GM23338 (cell line): ENCODE results near the gene TOLLIP. TPM values are rescaled to one million over a fixed set of nuclear protein-coding genes. Genes with fewer than 3 reads are reported as not detected.

Source experiments
- ATAC-seq: fragments of 200-7000 bp; cut with Tn5 transposase; 3 replicates; pipeline ENCODE4 v1.9.1; 2020
- DNase-seq: peaks from one replicate; pipeline ENCODE4 v3.0.0-alpha.2; 2015; ENCODE audit warnings: low spot score
- H2AFZ ChIP-seq: fragments of 200-600 bp; sonication (generic); 2 replicates; pipeline ENCODE4 v1.8.0; 2016; ENCODE audit warnings: antibody characterized with exemption, mild to moderate bottlenecking, moderate library complexity
- H3F3A ChIP-seq: fragments of 200-600 bp; sonication (generic); replicated peaks from 2 replicates; pipeline ENCODE4 v1.8.0; 2017; ENCODE audit warnings: antibody characterized with exemption, mixed run types, low read depth
- H3K27ac ChIP-seq: fragments of 200-600 bp; sonication (generic); 2 replicates; pipeline ENCODE4 v1.6.1; 2016; ENCODE audit warnings: low read depth
- H3K27me3 ChIP-seq: fragments of 200-600 bp; sonication (generic); 2 replicates; pipeline ENCODE4 v1.8.0; 2016; ENCODE audit warnings: mild to moderate bottlenecking, mixed run types, moderate library complexity; ENCODE audit not compliant: insufficient read depth
- H3K36me3 ChIP-seq: fragments of 200-600 bp; sonication (generic); 2 replicates; pipeline ENCODE4 v1.8.0; 2016; ENCODE audit warnings: mild to moderate bottlenecking; ENCODE audit not compliant: insufficient read depth
- H3K4me1 ChIP-seq: fragments of 200-600 bp; sonication (generic); 2 replicates; pipeline ENCODE4 v1.8.0; 2016; ENCODE audit warnings: mild to moderate bottlenecking, moderate library complexity; ENCODE audit not compliant: insufficient read depth
- H3K4me2 ChIP-seq: fragments of 200-600 bp; sonication (generic); 2 replicates; pipeline ENCODE4 v1.7.1; 2017; ENCODE audit warnings: mixed run types
- H3K4me3 ChIP-seq: fragments of 200-600 bp; sonication (generic); 2 replicates; pipeline ENCODE4 v1.6.1; 2016; ENCODE audit warnings: mixed run types
- H3K79me2 ChIP-seq: fragments of 200-600 bp; sonication (generic); replicated peaks from 2 replicates; pipeline ENCODE4 v1.8.0; 2017; ENCODE audit warnings: mild to moderate bottlenecking; ENCODE audit not compliant: insufficient read depth
- H3K9me2 ChIP-seq: fragments of 200-600 bp; sonication (generic); 2 replicates; pipeline ENCODE4 v1.8.0; 2017; ENCODE audit not compliant: insufficient read depth
- H4K20me1 ChIP-seq: fragments of 200-600 bp; sonication (generic); replicated peaks from 2 replicates; pipeline ENCODE4 v1.8.0; 2017; ENCODE audit warnings: mild to moderate bottlenecking; ENCODE audit not compliant: insufficient read depth
- H3K27ac Mint-ChIP-seq: 2 replicates; pipeline ENCODE4 v1.8.0; 2020; ENCODE audit warnings: inconsistent platforms, mild to moderate bottlenecking, moderate library complexity, mixed read lengths
- H3K27me3 Mint-ChIP-seq: 3 replicates; pipeline ENCODE4 v1.8.0; 2022; ENCODE audit warnings: low read depth, mild to moderate bottlenecking, moderate library complexity, mixed read lengths, inconsistent platforms; ENCODE audit not compliant: insufficient read depth, poor library complexity
- H3K36me3 Mint-ChIP-seq: 3 replicates; pipeline ENCODE4 v1.8.0; 2021; ENCODE audit warnings: low read depth, mild to moderate bottlenecking, inconsistent platforms, moderate library complexity, mixed read lengths
- H3K4me1 Mint-ChIP-seq: 3 replicates; pipeline ENCODE4 v1.8.0; 2020; ENCODE audit warnings: mild to moderate bottlenecking, inconsistent platforms, mixed read lengths
- H3K4me3 Mint-ChIP-seq: 3 replicates; pipeline ENCODE4 v1.8.0; 2021; ENCODE audit warnings: moderate library complexity, mild to moderate bottlenecking, inconsistent platforms, mixed read lengths
- H3K9me3 Mint-ChIP-seq: 3 replicates; pipeline ENCODE4 v1.8.0; 2020; ENCODE audit warnings: moderate library complexity, mild to moderate bottlenecking, inconsistent platforms, mixed read lengths
- CREB1 ChIP-seq: fragments of 250-450 bp; sonication (Bioruptor Pico); IDR thresholded peaks from 2 replicates; pipeline ENCODE4 v1.5.0; 2020; ENCODE audit warnings: low read depth, mild to moderate bottlenecking, moderate library complexity
- EZH2 ChIP-seq: fragments of 200-600 bp; sonication (generic); IDR thresholded peaks from one replicate; pipeline ENCODE4 v1.8.0; 2017; ENCODE audit warnings: antibody characterized with exemption, mild to moderate bottlenecking, low read depth; ENCODE audit not compliant: unreplicated experiment
- EZH2phosphoT487 ChIP-seq: fragments of 200-600 bp; sonication (generic); IDR thresholded peaks from one replicate; pipeline ENCODE4 v1.8.1; 2018; ENCODE audit warnings: antibody characterized with exemption; ENCODE audit not compliant: unreplicated experiment
- JUNB ChIP-seq: IDR thresholded peaks from one replicate; pipeline ENCODE4 v1.6.1; 2016; ENCODE audit warnings: antibody characterized with exemption; ENCODE audit not compliant: unreplicated experiment
- POLR2AphosphoS5 ChIP-seq: IDR thresholded peaks from 2 replicates; pipeline ENCODE4 v1.6.1; 2016; ENCODE audit warnings: antibody characterized with exemption, low read depth
- STAT1 ChIP-seq: IDR thresholded peaks from one replicate; pipeline ENCODE4 v1.6.1; 2016; ENCODE audit warnings: antibody characterized with exemption; ENCODE audit not compliant: unreplicated experiment
- ZNF331 ChIP-seq: fragments of 250-450 bp; sonication (Bioruptor Pico); IDR thresholded peaks from 2 replicates; pipeline ENCODE4 v1.5.0; 2020; ENCODE audit warnings: low read depth, mild to moderate bottlenecking, moderate library complexity
- long read RNA-seq: library from polyadenylated mRNA; unstranded; transcript quantifications from one replicate; pipeline ENCODE4 v2.0.0, GENCODE V29; 2020; ENCODE audit not compliant: unreplicated experiment
- polyA plus RNA-seq: library from polyadenylated mRNA; unstranded; fragments of >200 nt; fragmentation: Nextera tagmentation; extraction: Ambion mirVana; gene quantifications from 2 replicates; pipeline ENCODE4 v1.2.1, GENCODE V29; 2016
- total RNA-seq: library from RNA; depleted of rRNA; stranded (reverse); fragments of >200 nt; shearing (Covaris generic); gene quantifications from 2 replicates; pipeline ENCODE4 v1.2.3, GENCODE V29; 2014; rRNA removed
- TF ChIP-seq, protein P1 (sequence below): fragments of 250-450 bp; sonication (Bioruptor Pico); IDR thresholded peaks from 2 replicates; pipeline ENCODE4 v1.5.0; 2020; ENCODE audit warnings: mild to moderate bottlenecking, moderate library complexity
- TF ChIP-seq, protein P2 (sequence below), 2 experiments: fragments of 200-600 bp in 1 of 2; sonication (generic) in 1 of 2; conservative IDR thresholded peaks; 2 replicates each; pipeline versions ENCODE4 v1.5.1 to v1.6.1; 2016 to 2017; ENCODE audit warnings: antibody characterized with exemption in 2 of 2, low read depth in 2 of 2, mild to moderate bottlenecking in 2 of 2, moderate library complexity in 1 of 2
- TF ChIP-seq, protein P3 (sequence below): IDR thresholded peaks from one replicate; pipeline ENCODE4 v1.6.1; 2018; ENCODE audit warnings: antibody characterized with exemption; ENCODE audit not compliant: unreplicated experiment
- TF ChIP-seq, protein P4 (sequence below): IDR thresholded peaks from 2 replicates; pipeline ENCODE4 v1.6.1; 2016; ENCODE audit warnings: antibody characterized with exemption

TOLLIP gene
- total RNA-seq (11.7 and 18.0 TPM in 2 replicates), polyA plus RNA-seq (9.7 and 13.5 TPM in 2 replicates)
- long read RNA-seq, transcript TOLLIP-202 (6 exons, 3,617 nt): major isoform, 15 of 19 reads
- long read RNA-seq, partial matches to known transcripts: 3 of 19 reads
- long read RNA-seq, other reads (novel, unspliced or antisense): 0 of 19 reads

DNA sequence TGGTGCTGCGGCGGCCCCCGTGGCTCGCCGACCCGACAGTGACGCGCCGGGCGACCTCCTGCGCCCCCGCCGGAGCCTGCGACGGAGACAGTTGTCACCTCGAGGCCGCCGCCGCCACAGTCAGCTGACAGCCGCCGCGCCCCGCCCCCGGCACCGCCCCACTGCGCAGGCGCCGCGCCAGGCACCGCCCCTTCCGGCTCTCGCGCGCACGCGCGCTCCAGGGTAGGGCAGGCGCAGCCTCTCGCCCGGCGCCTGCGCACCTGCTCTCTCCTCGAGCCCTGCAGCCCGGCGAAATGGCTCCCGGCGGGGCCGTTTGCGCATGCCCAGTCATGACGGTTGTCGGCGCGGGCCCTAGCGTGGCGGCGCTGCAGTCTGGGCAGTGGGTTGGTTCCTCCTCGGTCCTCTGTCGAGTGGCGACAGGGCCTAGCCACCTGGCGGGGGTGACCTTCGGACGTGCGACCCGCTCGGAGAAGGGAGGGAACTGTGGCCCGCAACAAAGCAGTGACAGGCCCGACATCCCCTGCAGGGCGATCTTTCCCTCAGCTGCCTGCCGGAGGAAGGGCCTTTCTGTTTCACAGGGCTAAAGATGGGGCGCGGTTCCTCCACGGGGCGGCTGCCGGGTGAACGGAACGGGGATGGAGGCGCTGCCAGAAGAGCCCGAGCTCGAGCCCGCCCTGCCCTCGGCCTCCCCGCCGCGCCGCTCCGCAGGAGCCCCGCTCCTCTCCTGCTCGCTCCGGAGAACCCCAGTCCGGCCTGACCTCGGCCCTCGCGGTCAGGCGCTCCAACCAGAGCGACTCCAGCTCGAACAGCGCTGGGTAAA is at the start of gene TOLLIP:
Gene TOLLIP (minus strand): TSS at position 135 of the 820 bp plus-strand sequence. CDS start 134 bp downstream, at position 1.
- Histone ChIP-seq H3K9me2 (no peaks in the 10 kb centered on the region), H3K27ac (0 out of 2 replicates have a peak within 1 kb of the TSS, but pooled peaks have one; percentile 63), H3K4me2 (peak within 1 kb of the TSS; percentile 91), H3K79me2 (peaks cover 30% of the 10 kb centered on the region), H2AFZ (peak within 1 kb of the TSS; percentile 95), H3K36me3 (no peaks in the 10 kb centered on the region), H3K4me1 (peaks cover 5% of the 10 kb centered on the region; the same call in 1 of the 2 replicates), H3K27me3 (no peaks in the 10 kb centered on the region; the same call in 1 of the 2 replicates), H3K4me3 (peak within 1 kb of the TSS; percentile 66), H4K20me1 (0 out of 2 replicates have a peak, but pooled peaks cover 5% of the 10 kb centered on the region), H3F3A (no peaks in the 10 kb centered on the region)
- peak; percentile 88 for ATAC-seq
- TF ChIP-seq EZH2phosphoT487: no peak
- peak; percentile 67 for TF ChIP-seq CREB1 (CRISPR knock-in tag)
- TF ChIP-seq, protein P1, sequence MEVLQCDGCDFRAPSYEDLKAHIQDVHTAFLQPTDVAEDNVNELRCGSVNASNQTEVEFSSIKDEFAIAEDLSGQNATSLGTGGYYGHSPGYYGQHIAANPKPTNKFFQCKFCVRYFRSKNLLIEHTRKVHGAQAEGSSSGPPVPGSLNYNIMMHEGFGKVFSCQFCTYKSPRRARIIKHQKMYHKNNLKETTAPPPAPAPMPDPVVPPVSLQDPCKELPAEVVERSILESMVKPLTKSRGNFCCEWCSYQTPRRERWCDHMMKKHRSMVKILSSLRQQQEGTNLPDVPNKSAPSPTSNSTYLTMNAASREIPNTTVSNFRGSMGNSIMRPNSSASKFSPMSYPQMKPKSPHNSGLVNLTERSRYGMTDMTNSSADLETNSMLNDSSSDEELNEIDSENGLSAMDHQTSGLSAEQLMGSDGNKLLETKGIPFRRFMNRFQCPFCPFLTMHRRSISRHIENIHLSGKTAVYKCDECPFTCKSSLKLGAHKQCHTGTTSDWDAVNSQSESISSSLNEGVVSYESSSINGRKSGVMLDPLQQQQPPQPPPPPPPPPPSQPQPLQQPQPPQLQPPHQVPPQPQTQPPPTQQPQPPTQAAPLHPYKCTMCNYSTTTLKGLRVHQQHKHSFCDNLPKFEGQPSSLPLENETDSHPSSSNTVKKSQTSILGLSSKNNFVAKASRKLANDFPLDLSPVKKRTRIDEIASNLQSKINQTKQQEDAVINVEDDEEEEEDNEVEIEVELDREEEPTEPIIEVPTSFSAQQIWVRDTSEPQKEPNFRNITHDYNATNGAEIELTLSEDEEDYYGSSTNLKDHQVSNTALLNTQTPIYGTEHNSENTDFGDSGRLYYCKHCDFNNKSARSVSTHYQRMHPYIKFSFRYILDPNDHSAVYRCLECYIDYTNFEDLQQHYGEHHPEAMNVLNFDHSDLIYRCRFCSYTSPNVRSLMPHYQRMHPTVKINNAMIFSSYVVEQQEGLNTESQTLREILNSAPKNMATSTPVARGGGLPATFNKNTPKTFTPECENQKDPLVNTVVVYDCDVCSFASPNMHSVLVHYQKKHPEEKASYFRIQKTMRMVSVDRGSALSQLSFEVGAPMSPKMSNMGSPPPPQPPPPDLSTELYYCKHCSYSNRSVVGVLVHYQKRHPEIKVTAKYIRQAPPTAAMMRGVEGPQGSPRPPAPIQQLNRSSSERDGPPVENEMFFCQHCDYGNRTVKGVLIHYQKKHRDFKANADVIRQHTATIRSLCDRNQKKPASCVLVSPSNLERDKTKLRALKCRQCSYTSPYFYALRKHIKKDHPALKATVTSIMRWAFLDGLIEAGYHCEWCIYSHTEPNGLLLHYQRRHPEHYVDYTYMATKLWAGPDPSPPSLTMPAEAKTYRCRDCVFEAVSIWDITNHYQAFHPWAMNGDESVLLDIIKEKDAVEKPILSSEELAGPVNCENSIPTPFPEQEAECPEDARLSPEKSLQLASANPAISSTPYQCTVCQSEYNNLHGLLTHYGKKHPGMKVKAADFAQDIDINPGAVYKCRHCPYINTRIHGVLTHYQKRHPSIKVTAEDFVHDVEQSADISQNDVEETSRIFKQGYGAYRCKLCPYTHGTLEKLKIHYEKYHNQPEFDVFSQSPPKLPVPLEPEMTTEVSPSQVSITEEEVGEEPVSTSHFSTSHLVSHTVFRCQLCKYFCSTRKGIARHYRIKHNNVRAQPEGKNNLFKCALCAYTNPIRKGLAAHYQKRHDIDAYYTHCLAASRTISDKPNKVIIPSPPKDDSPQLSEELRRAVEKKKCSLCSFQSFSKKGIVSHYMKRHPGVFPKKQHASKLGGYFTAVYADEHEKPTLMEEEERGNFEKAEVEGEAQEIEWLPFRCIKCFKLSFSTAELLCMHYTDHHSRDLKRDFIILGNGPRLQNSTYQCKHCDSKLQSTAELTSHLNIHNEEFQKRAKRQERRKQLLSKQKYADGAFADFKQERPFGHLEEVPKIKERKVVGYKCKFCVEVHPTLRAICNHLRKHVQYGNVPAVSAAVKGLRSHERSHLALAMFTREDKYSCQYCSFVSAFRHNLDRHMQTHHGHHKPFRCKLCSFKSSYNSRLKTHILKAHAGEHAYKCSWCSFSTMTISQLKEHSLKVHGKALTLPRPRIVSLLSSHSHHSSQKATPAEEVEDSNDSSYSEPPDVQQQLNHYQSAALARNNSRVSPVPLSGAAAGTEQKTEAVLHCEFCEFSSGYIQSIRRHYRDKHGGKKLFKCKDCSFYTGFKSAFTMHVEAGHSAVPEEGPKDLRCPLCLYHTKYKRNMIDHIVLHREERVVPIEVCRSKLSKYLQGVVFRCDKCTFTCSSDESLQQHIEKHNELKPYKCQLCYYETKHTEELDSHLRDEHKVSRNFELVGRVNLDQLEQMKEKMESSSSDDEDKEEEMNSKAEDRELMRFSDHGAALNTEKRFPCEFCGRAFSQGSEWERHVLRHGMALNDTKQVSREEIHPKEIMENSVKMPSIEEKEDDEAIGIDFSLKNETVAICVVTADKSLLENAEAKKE: no peak
- TF ChIP-seq, protein P2, sequence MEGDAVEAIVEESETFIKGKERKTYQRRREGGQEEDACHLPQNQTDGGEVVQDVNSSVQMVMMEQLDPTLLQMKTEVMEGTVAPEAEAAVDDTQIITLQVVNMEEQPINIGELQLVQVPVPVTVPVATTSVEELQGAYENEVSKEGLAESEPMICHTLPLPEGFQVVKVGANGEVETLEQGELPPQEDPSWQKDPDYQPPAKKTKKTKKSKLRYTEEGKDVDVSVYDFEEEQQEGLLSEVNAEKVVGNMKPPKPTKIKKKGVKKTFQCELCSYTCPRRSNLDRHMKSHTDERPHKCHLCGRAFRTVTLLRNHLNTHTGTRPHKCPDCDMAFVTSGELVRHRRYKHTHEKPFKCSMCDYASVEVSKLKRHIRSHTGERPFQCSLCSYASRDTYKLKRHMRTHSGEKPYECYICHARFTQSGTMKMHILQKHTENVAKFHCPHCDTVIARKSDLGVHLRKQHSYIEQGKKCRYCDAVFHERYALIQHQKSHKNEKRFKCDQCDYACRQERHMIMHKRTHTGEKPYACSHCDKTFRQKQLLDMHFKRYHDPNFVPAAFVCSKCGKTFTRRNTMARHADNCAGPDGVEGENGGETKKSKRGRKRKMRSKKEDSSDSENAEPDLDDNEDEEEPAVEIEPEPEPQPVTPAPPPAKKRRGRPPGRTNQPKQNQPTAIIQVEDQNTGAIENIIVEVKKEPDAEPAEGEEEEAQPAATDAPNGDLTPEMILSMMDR (conservative IDR thresholded peaks at IDR 0.05; ENCODE audit: low read depth in 2 of 2): peak in 1 of 2 experiments; percentile 32; a peak in 1 of 4 replicates
- TF ChIP-seq JUNB: no peak
- TF ChIP-seq STAT1: no peak
- TF ChIP-seq POLR2AphosphoS5: peak; percentile 92
- TF ChIP-seq, protein P3, sequence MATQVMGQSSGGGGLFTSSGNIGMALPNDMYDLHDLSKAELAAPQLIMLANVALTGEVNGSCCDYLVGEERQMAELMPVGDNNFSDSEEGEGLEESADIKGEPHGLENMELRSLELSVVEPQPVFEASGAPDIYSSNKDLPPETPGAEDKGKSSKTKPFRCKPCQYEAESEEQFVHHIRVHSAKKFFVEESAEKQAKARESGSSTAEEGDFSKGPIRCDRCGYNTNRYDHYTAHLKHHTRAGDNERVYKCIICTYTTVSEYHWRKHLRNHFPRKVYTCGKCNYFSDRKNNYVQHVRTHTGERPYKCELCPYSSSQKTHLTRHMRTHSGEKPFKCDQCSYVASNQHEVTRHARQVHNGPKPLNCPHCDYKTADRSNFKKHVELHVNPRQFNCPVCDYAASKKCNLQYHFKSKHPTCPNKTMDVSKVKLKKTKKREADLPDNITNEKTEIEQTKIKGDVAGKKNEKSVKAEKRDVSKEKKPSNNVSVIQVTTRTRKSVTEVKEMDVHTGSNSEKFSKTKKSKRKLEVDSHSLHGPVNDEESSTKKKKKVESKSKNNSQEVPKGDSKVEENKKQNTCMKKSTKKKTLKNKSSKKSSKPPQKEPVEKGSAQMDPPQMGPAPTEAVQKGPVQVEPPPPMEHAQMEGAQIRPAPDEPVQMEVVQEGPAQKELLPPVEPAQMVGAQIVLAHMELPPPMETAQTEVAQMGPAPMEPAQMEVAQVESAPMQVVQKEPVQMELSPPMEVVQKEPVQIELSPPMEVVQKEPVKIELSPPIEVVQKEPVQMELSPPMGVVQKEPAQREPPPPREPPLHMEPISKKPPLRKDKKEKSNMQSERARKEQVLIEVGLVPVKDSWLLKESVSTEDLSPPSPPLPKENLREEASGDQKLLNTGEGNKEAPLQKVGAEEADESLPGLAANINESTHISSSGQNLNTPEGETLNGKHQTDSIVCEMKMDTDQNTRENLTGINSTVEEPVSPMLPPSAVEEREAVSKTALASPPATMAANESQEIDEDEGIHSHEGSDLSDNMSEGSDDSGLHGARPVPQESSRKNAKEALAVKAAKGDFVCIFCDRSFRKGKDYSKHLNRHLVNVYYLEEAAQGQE: no peak
- TF ChIP-seq, protein P4, sequence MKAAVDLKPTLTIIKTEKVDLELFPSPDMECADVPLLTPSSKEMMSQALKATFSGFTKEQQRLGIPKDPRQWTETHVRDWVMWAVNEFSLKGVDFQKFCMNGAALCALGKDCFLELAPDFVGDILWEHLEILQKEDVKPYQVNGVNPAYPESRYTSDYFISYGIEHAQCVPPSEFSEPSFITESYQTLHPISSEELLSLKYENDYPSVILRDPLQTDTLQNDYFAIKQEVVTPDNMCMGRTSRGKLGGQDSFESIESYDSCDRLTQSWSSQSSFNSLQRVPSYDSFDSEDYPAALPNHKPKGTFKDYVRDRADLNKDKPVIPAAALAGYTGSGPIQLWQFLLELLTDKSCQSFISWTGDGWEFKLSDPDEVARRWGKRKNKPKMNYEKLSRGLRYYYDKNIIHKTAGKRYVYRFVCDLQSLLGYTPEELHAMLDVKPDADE: no peak
- TF ChIP-seq EZH2: no peak
- no peak for TF ChIP-seq ZNF331
- peak; percentile 95 for DNase-seq
- peaks cover 14% of the 10 kb centered on the region for H3K4me1 Mint-ChIP-seq
- H3K4me3 Mint-ChIP-seq: peak within 1 kb of the TSS; percentile 78
- peaks cover 15% of the 10 kb centered on the region for H3K27me3 Mint-ChIP-seq
- peaks cover 13% of the 10 kb centered on the region; the same call in 2 of the 3 replicates for H3K9me3 Mint-ChIP-seq
- H3K36me3 Mint-ChIP-seq: peaks cover 9% of the 10 kb centered on the region
- no peak within 1 kb of the TSS; the same call in 1 of the 2 replicates for H3K27ac Mint-ChIP-seq
